ENCODE results near the gene PRIMA1. TPM values are rescaled to one million over a fixed set of nuclear protein-coding genes. Genes with fewer than 3 reads are reported as not detected.

Gene PRIMA1
- total and polyA plus RNA-seq, 2 donors (not counting 1 experiment from before 2014, with no cell fraction given) = not detected

GRCh38 chr14:93765155-93765554 is 23.1 kb downstream of the PRIMA1 start:
- Histone ChIP-seq H4K20me1 (ENCODE audit: control insufficient read depth, extremely low read depth, insufficient read depth, low read length) (no peaks in the 10 kb centered on the region), H3K27ac (ENCODE audit: insufficient read depth, low read length) (no peak overlapping the region), H3K4me3 (replicated peaks in 1 of 4; ENCODE audit: control extremely low read depth in 1 of 4, insufficient read depth in 1 of 4, low read depth in 3 of 4, low read length in 4 of 4) (no peak overlapping the region), H3K36me3 (ENCODE audit: control insufficient read depth, insufficient read depth, low read length) (no peaks in the 10 kb centered on the region), H3K27me3 (ENCODE audit: control insufficient read depth, insufficient read depth, low read length) (no peaks in the 10 kb centered on the region), H3K9ac (ENCODE audit: insufficient read depth, low read length) (no peak overlapping the region), H3K79me2 (ENCODE audit: control insufficient read depth, insufficient read depth, low read length) (no peaks in the 10 kb centered on the region), H2AFZ (ENCODE audit: low read length) (no peak overlapping the region), H3K4me2 (ENCODE audit: extremely low read depth, insufficient read depth, low read length) (no peak overlapping the region), H3K9me3 (ENCODE audit: control insufficient read depth, insufficient read depth, low read depth, low read length) (no peaks in the 10 kb centered on the region), H3K4me1 (ENCODE audit: control insufficient read depth, extremely low read depth, insufficient read depth, low read length) (no peaks in the 10 kb centered on the region)
- TF ChIP-seq EZH2 (IDR thresholded peaks at IDR 0.05; ENCODE audit: low read length, missing control alignments) = no peak
- TF ChIP-seq, protein P1, sequence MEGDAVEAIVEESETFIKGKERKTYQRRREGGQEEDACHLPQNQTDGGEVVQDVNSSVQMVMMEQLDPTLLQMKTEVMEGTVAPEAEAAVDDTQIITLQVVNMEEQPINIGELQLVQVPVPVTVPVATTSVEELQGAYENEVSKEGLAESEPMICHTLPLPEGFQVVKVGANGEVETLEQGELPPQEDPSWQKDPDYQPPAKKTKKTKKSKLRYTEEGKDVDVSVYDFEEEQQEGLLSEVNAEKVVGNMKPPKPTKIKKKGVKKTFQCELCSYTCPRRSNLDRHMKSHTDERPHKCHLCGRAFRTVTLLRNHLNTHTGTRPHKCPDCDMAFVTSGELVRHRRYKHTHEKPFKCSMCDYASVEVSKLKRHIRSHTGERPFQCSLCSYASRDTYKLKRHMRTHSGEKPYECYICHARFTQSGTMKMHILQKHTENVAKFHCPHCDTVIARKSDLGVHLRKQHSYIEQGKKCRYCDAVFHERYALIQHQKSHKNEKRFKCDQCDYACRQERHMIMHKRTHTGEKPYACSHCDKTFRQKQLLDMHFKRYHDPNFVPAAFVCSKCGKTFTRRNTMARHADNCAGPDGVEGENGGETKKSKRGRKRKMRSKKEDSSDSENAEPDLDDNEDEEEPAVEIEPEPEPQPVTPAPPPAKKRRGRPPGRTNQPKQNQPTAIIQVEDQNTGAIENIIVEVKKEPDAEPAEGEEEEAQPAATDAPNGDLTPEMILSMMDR (conservative IDR thresholded peaks at IDR 0.05 in 1 of 2, IDR thresholded peaks at IDR 0.05 in 1 of 2; ENCODE audit: low read depth in 1 of 2, low read length in 2 of 2) = no peak
- no peak for DNase-seq (ENCODE audit: low read depth in 2 of 2)

DNA sequence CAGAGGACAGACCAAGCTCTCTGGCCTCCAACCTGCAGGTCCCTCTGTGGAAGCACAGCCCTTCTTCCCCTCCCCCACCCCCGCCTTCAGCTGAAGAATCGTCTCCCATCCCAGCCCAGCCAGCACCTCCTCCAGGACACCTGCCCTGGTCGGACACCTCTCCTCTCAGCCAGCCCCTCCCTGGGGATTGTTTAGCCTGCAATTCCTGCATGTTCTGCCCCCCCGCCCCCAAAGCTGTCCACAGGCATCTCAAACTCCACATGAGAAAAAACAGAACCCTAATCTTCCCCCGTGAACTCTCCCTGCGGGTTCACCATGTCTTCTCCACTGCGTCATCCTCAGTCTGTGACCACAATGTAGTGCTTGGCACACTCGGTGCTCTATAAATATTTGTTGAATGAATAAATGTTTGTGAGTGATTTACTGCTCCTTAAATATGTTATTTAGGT is 24.1 kb downstream of the PRIMA1 start:
- H3K79me2 ChIP-seq (ENCODE audit: control insufficient read depth, insufficient read depth, low read length) = no peaks in the 10 kb centered on the region
- no peak overlapping the region for H3K4me3 ChIP-seq (replicated peaks in 1 of 4; ENCODE audit: control extremely low read depth in 1 of 4, insufficient read depth in 1 of 4, low read depth in 3 of 4, low read length in 4 of 4)

GRCh38 chr14:93759719-93760307 is 28.5 kb downstream of the PRIMA1 start:
- Histone ChIP-seq H3K4me1 (ENCODE audit: control insufficient read depth, extremely low read depth, insufficient read depth, low read length) (no peaks in the 10 kb centered on the region), H4K20me1 (ENCODE audit: control insufficient read depth, extremely low read depth, insufficient read depth, low read length) (no peaks in the 10 kb centered on the region), H3K27me3 (ENCODE audit: control insufficient read depth, insufficient read depth, low read length) (no peaks in the 10 kb centered on the region), H3K36me3 (ENCODE audit: control insufficient read depth, insufficient read depth, low read length) (no peaks in the 10 kb centered on the region), H3K27ac (ENCODE audit: insufficient read depth, low read length) (no peak overlapping the region), H2AFZ (ENCODE audit: low read length) (no peak overlapping the region), H3K4me3 (replicated peaks in 1 of 4; ENCODE audit: control extremely low read depth in 1 of 4, insufficient read depth in 1 of 4, low read depth in 3 of 4, low read length in 4 of 4) (no peak overlapping the region), H3K9me3 (ENCODE audit: control insufficient read depth, insufficient read depth, low read depth, low read length) (no peaks in the 10 kb centered on the region), H3K79me2 (ENCODE audit: control insufficient read depth, insufficient read depth, low read length) (no peaks in the 10 kb centered on the region), H3K4me2 (ENCODE audit: extremely low read depth, insufficient read depth, low read length) (no peak overlapping the region), H3K9ac (ENCODE audit: insufficient read depth, low read length) (no peak overlapping the region)
- TF ChIP-seq EZH2 (IDR thresholded peaks at IDR 0.05; ENCODE audit: low read length, missing control alignments) = no peak
- TF ChIP-seq, protein P1 (conservative IDR thresholded peaks at IDR 0.05 in 1 of 2, IDR thresholded peaks at IDR 0.05 in 1 of 2; ENCODE audit: low read depth in 1 of 2, low read length in 2 of 2) = no peak
- no peak for DNase-seq (ENCODE audit: low read depth in 2 of 2)

More for the DNA sequence above, 24.1 kb downstream of the PRIMA1 start:
- H3K9me3 ChIP-seq (ENCODE audit: control insufficient read depth, insufficient read depth, low read depth, low read length) = no peaks in the 10 kb centered on the region
- no peak overlapping the region for H3K27ac ChIP-seq (ENCODE audit: insufficient read depth, low read length)
- no peaks in the 10 kb centered on the region for H3K36me3 ChIP-seq (ENCODE audit: control insufficient read depth, insufficient read depth, low read length)
- no peaks in the 10 kb centered on the region for H3K27me3 ChIP-seq (ENCODE audit: control insufficient read depth, insufficient read depth, low read length)
- H3K9ac ChIP-seq (ENCODE audit: insufficient read depth, low read length) = no peak overlapping the region
- no peak for TF ChIP-seq EZH2 (IDR thresholded peaks at IDR 0.05; ENCODE audit: low read length, missing control alignments)
- TF ChIP-seq, protein P1 (conservative IDR thresholded peaks at IDR 0.05 in 1 of 2, IDR thresholded peaks at IDR 0.05 in 1 of 2; ENCODE audit: low read depth in 1 of 2, low read length in 2 of 2) = no peak
- no peaks in the 10 kb centered on the region for H3K4me1 ChIP-seq (ENCODE audit: control insufficient read depth, extremely low read depth, insufficient read depth, low read length)
- no peaks in the 10 kb centered on the region for H4K20me1 ChIP-seq (ENCODE audit: control insufficient read depth, extremely low read depth, insufficient read depth, low read length)
- H2AFZ ChIP-seq (ENCODE audit: low read length) = no peak overlapping the region
- H3K4me2 ChIP-seq (ENCODE audit: extremely low read depth, insufficient read depth, low read length) = no peak overlapping the region
- peak; percentile 5 to 11 for DNase-seq (ENCODE audit: low read depth in 2 of 2)

All from fibroblast of lung (primary cell).